Activated naive CD4-positive, alpha-beta T cell (primary cell): ENCODE measurements around the gene SDCCAG8.
"Not testable (repeated sequence)": the region's sequence is repeated elsewhere in the genome, so short reads cannot be mapped to it uniquely, and the experiment has no call there.

Experiments
- DNase-seq, 4 experiments: peaks; one replicate each; lab custom pipeline; 2025; lab: John Stamatoyannopoulos, UW

The SDCCAG8 gene

GRCh38 chr1:243255791-243256512 is at the start of gene SDCCAG8:
Gene SDCCAG8, plus strand, starts transcription at chr1:243256041. Its CDS starts 133 bp downstream, at chr1:243256174.
- DNase-seq = peak; percentile 67 to 85 (median 75)

- not testable (repeated sequence) for DNase-seq
Observed at GRCh38 chr1:243211984-243212383, 43.9 kb upstream of the SDCCAG8 start.

GRCh38 chr1:243213045-243213787 is 42.6 kb upstream of the SDCCAG8 start:
- DNase-seq = no peak

- DNase-seq = not testable (repeated sequence)
Observed at GRCh38 chr1:243215276-243215875, 40.5 kb upstream of the SDCCAG8 start.

- no peak for DNase-seq
Observed at GRCh38 chr1:243216741-243217140, 39.1 kb upstream of the SDCCAG8 start.

GRCh38 chr1:243217349-243217748 is 38.5 kb upstream of the SDCCAG8 start:
- DNase-seq = no peak

GRCh38 chr1:243218059-243218458 is 37.8 kb upstream of the SDCCAG8 start:
- DNase-seq = no peak

GRCh38 chr1:243227622-243228021 is 28.2 kb upstream of the SDCCAG8 start:
- no peak for DNase-seq

GRCh38 chr1:243229526-243229925 is 26.3 kb upstream of the SDCCAG8 start:
- no peak for DNase-seq

GRCh38 chr1:243230914-243231313 is 24.9 kb upstream of the SDCCAG8 start:
- no peak for DNase-seq

- no peak for DNase-seq
Observed at GRCh38 chr1:243233908-243234307, 21.9 kb upstream of the SDCCAG8 start.

- no peak for DNase-seq
Observed at GRCh38 chr1:243234978-243235647, 20.7 kb upstream of the SDCCAG8 start.

GRCh38 chr1:243236604-243237252 is 19.1 kb upstream of the SDCCAG8 start:
- DNase-seq = no peak

GRCh38 chr1:243244432-243244841 is 11.4 kb upstream of the SDCCAG8 start:
- no peak for DNase-seq

- DNase-seq = no peak
Observed at GRCh38 chr1:243246916-243247315, 8.9 kb upstream of the SDCCAG8 start.

GRCh38 chr1:243247901-243248300 is 7.9 kb upstream of the SDCCAG8 start:
- no peak for DNase-seq

GRCh38 chr1:243249214-243249613 is 6.6 kb upstream of the SDCCAG8 start:
- DNase-seq = no peak

- DNase-seq = no peak
Observed at GRCh38 chr1:243250102-243250501, 5.7 kb upstream of the SDCCAG8 start.

- DNase-seq = no peak
Observed at GRCh38 chr1:243251539-243251938, 4.3 kb upstream of the SDCCAG8 start.

GRCh38 chr1:243253211-243253925 is 2.5 kb upstream of the SDCCAG8 start:
- DNase-seq = no peak

GRCh38 chr1:243253926-243254232 is 2.0 kb upstream of the SDCCAG8 start:
- DNase-seq = no peak
